A673 (cell line): ENCODE data around the gene ZBED6. TPM values are rescaled to one million over a fixed set of nuclear protein-coding genes. Genes with fewer than 3 reads are reported as not detected.
"Not testable (repeated sequence)": the region's sequence is repeated elsewhere in the genome, so short reads cannot be mapped to it uniquely, and the experiment has no call there.

ENCODE experiments used
- Bru-seq: library from RNA; stranded (reverse); fragments of 400-500 nt; gene quantifications from one replicate; lab custom pipeline; 2021; lab: Mats Ljungman, UMichigan
- BruChase-seq, 2 experiments: library from RNA; stranded (reverse); fragments of 400-500 nt; gene quantifications; one replicate each; lab custom pipeline; 2021; lab: Mats Ljungman, UMichigan
- BruUV-seq: library from RNA; stranded (reverse); fragments of 400-500 nt; replicated peaks from 2 replicates; lab custom pipeline; 2021; lab: Mats Ljungman, UMichigan
- CTCF ChIA-PET: fragments of 300-600 bp; sonication (Branson Sonifier 250); formaldehyde crosslinking; loops from one replicate; lab custom pipeline; 2022; ENCODE audit warnings: antibody characterized with exemption; lab: Charles Lee
- POLR2A ChIA-PET: fragments of 300-600 bp; sonication (Branson Sonifier 250); formaldehyde crosslinking; loops from one replicate; lab custom pipeline; 2022; ENCODE audit warnings: antibody characterized with exemption; ENCODE audit not compliant: low non-redundant PET; lab: Charles Lee
- DNase-seq: peaks from one replicate; pipeline ENCODE4 v3.0.0-alpha.2; 2015; ENCODE audit warnings: low spot score
- H3K27ac ChIP-seq: fragments of 200-600 bp; sonication (generic); 2 replicates; pipeline ENCODE4 v1.5.1; 2016; ENCODE audit warnings: mixed run types, low read depth, mild to moderate bottlenecking, mixed read lengths, antibody characterized with exemption, low read length; ENCODE audit not compliant: poor library complexity, severe bottlenecking
- H3K27me3 ChIP-seq: fragments of 200-600 bp; sonication (generic); replicated peaks from 2 replicates; pipeline ENCODE4 v1.6.1; 2017; ENCODE audit warnings: mixed run types, low read depth, mild to moderate bottlenecking, mixed read lengths, antibody characterized with exemption, low read length; ENCODE audit not compliant: insufficient read depth, poor library complexity
- H3K36me3 ChIP-seq: fragments of 200-600 bp; sonication (generic); 2 replicates; pipeline ENCODE4 v1.6.1; 2016; ENCODE audit warnings: mixed run types, mild to moderate bottlenecking, mixed read lengths, antibody characterized with exemption, low read length; ENCODE audit not compliant: insufficient read depth, poor library complexity, severe bottlenecking
- H3K4me1 ChIP-seq: fragments of 200-600 bp; sonication (generic); 2 replicates; pipeline ENCODE4 v1.6.1; 2017; ENCODE audit warnings: mixed run types, mild to moderate bottlenecking, mixed read lengths, antibody characterized with exemption, low read length; ENCODE audit not compliant: insufficient read depth, poor library complexity, severe bottlenecking
- H3K4me3 ChIP-seq: fragments of 200-600 bp; sonication (generic); 2 replicates; pipeline ENCODE4 v1.5.1; 2016; ENCODE audit warnings: low read depth, mixed run types, mild to moderate bottlenecking, mixed read lengths, low read length; ENCODE audit not compliant: poor library complexity, severe bottlenecking
- H3K9me3 ChIP-seq: fragments of 200-600 bp; sonication (generic); 2 replicates; pipeline ENCODE4 v1.6.1; 2016; ENCODE audit warnings: mixed run types, low read depth, mild to moderate bottlenecking, mixed read lengths, antibody characterized with exemption, low read length; ENCODE audit not compliant: poor library complexity, severe bottlenecking
- EZH2 ChIP-seq: fragments of 200-600 bp; sonication (generic); IDR thresholded peaks from 2 replicates; pipeline ENCODE4 v1.6.1; 2017; ENCODE audit warnings: borderline replicate concordance, low read depth, mild to moderate bottlenecking, mixed read lengths, antibody characterized with exemption, low read length; ENCODE audit not compliant: poor library complexity, severe bottlenecking
- intact Hi-C: fragments of 100-400 bp; cut with micrococcal nuclease; formaldehyde crosslinking; loops from one replicate; pipeline ENCODE4 v1.10.0; 2022; ENCODE audit not compliant: unreplicated experiment
- long read RNA-seq: library from polyadenylated mRNA; stranded (forward); transcript quantifications from one replicate; pipeline ENCODE4 v2.0.0, GENCODE V29; 2022
- total RNA-seq: library from RNA; stranded (reverse); gene quantifications from 2 replicates; pipeline ENCODE4 v1.2.3, GENCODE V29; 2021
- TF ChIP-seq, protein P1 (sequence below): fragments of 300-800, 200-600 bp; sonication (generic); conservative IDR thresholded peaks from 2 replicates; pipeline ENCODE4 v1.5.1; 2017; ENCODE audit warnings: low read depth, mild to moderate bottlenecking, antibody characterized with exemption, low read length, moderate library complexity, mixed read lengths

The ZBED6 gene, protein sequence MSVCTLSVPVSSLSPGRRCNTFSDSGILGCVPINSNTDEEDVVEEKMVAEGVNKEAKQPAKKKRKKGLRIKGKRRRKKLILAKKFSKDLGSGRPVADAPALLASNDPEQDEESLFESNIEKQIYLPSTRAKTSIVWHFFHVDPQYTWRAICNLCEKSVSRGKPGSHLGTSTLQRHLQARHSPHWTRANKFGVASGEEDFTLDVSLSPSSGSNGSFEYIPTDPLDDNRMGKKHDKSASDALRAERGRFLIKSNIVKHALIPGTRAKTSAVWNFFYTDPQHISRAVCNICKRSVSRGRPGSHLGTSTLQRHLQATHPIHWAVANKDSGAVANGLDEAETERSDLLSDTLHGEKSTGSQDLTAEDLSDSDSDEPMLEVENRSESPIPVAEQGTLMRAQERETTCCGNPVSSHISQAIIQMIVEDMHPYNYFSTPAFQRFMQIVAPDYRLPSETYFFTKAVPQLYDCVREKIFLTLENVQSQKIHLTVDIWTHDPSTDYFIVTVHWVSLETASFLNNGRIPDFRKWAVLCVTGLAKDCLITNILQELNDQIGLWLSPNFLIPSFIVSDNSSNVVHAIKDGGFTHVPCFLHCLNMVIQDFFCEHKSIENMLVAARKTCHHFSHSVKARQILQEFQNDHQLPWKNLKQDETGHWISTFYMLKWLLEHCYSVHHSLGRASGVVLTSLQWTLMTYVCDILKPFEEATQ (N-terminal part only)
- total RNA-seq (28.5 and 29.6 TPM in 2 replicates), Bru-seq, nascent RNA (percentile 83 among the genes with signal in this experiment), BruChase-seq, experiment 1, labeled RNA remaining after a 2-hour chase (percentile 98 among the genes with signal in this experiment), BruChase-seq, experiment 2, labeled RNA remaining after a 6-hour chase (percentile 96 among the genes with signal in this experiment)
- long read RNA-seq, partial matches to known transcripts = 0 of 2 reads
- long read RNA-seq, other reads (novel, unspliced or antisense) = 2 of 2 reads

- peak; percentile 99 for DNase-seq
- Histone ChIP-seq H3K4me3 (peak within 1 kb of the TSS; percentile 69), H3K27me3 (no peaks in the 10 kb centered on the region), H3K4me1 (peaks cover 35% of the 10 kb centered on the region), H3K27ac (peak within 1 kb of the TSS; percentile 94), H3K9me3 (no peaks in the 10 kb centered on the region), H3K36me3 (peaks cover 32% of the 10 kb centered on the region)
- no TSS peak for BruUV-seq
- TF ChIP-seq, protein P1, sequence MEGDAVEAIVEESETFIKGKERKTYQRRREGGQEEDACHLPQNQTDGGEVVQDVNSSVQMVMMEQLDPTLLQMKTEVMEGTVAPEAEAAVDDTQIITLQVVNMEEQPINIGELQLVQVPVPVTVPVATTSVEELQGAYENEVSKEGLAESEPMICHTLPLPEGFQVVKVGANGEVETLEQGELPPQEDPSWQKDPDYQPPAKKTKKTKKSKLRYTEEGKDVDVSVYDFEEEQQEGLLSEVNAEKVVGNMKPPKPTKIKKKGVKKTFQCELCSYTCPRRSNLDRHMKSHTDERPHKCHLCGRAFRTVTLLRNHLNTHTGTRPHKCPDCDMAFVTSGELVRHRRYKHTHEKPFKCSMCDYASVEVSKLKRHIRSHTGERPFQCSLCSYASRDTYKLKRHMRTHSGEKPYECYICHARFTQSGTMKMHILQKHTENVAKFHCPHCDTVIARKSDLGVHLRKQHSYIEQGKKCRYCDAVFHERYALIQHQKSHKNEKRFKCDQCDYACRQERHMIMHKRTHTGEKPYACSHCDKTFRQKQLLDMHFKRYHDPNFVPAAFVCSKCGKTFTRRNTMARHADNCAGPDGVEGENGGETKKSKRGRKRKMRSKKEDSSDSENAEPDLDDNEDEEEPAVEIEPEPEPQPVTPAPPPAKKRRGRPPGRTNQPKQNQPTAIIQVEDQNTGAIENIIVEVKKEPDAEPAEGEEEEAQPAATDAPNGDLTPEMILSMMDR = no peak
- no peak for TF ChIP-seq EZH2
- intact Hi-C loops = no loop called here
- POLR2A ChIA-PET = no interaction called here
- CTCF ChIA-PET = no interaction called here
Measured at GRCh38 chr1:203795441-203796235, at the start of gene ZBED6, which contains the start of gene ZC3H11A. Gene ZBED6 (plus strand): TSS chr1:203795623. CDS start chr1:203797523, 1,900 bp downstream. Gene ZC3H11A (plus strand): TSS chr1:203795623. CDS start chr1:203817071, 21,448 bp downstream.

DNA sequence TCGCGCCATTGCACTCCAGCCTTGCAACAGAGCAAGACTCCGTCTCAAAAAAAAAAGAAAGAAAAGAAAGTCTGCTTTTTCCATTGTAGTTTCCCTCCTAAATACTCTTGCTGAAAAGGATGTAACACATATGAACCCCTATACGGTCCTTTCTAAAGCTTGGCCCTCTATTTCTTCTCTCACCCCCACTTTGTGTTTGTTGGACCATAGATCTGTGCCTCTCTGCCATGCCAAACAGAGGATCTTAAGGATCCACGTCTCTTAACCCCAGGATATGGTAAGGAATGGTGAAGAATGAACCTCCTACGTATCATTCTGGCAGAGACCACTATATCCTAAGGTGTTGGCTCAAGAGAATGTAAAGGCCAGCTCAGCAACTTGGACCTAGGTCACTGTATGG, 49.1 kb upstream of the ZBED6 start:
- DNase-seq = no peak
- no peaks in the 10 kb centered on the region for H3K36me3 ChIP-seq
- no peaks in the 10 kb centered on the region for H3K27me3 ChIP-seq
- H3K4me3 ChIP-seq = no peak overlapping the region
- H3K9me3 ChIP-seq = no peaks in the 10 kb centered on the region
- no TSS peak for BruUV-seq
- H3K27ac ChIP-seq = no peak overlapping the region
- intact Hi-C loops = no loop called here
- no peak for TF ChIP-seq EZH2
- TF ChIP-seq, protein P1 = no peak
- POLR2A ChIA-PET = no interaction called here
- CTCF ChIA-PET = no interaction called here
- H3K4me1 ChIP-seq = peaks cover 15% of the 10 kb centered on the region

DNA sequence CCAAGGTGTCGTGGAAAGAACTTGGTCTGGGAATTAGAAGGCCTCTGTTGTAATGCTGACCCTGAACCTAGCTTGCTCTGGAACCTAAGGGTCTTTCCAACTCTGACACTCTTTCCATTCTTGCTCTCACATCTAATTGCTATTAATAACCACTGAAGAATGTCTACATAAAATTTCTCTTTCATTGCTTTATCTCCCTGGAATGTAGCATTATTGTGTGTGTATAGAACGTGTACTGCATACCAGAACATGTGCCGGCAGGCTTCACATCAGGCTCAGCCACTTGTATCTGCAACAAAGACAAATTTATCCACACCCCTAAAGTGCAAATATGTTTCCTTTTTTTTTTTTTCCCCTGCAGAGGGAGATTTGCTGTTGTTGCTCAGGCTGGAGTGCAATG, 44.4 kb upstream of the ZBED6 start:
- intact Hi-C loops = no loop called here
- POLR2A ChIA-PET = no interaction called here

GRCh38 chr1:203751618-203752361, 43.6 kb upstream of the ZBED6 start:
- H3K27ac ChIP-seq, POLR2A ChIA-PET, H3K4me3 ChIP-seq, H3K36me3 ChIP-seq, BruUV-seq, CTCF ChIA-PET, H3K27me3 ChIP-seq, H3K9me3 ChIP-seq, intact Hi-C loops, H3K4me1 ChIP-seq, DNase-seq: not testable (repeated sequence)

More for the DNA sequence above, 44.4 kb upstream of the ZBED6 start:
- Histone ChIP-seq H3K4me3 (no peak overlapping the region), H3K36me3 (no peaks in the 10 kb centered on the region), H3K9me3 (no peaks in the 10 kb centered on the region), H3K4me1 (peaks cover 5% of the 10 kb centered on the region), H3K27me3 (no peaks in the 10 kb centered on the region), H3K27ac (no peak overlapping the region)
- no TSS peak for BruUV-seq
- no peak for TF ChIP-seq EZH2
- TF ChIP-seq, protein P1 = no peak
- CTCF ChIA-PET = no interaction called here
- DNase-seq = no peak
